GM10266 (cell line): Measurements from ENCODE around the gene NPR1.

Experiments used
- DNase-seq: peaks from one replicate; pipeline ENCODE4 v3.0.0; 2012; ENCODE audit errors: extremely low spot score
- CTCF ChIP-seq: IDR thresholded peaks from 2 replicates; pipeline ENCODE4 v1.5.1; 2012; ENCODE audit warnings: mild to moderate bottlenecking, low read depth; ENCODE audit not compliant: control insufficient read depth, insufficient read depth; ENCODE audit errors: missing control alignments

Gene NPR1

GRCh38 chr1:153734396-153735089 lies 56.1 kb downstream of the NPR1 start:
- DNase-seq, result no peak
- no peak for TF ChIP-seq CTCF

DNA sequence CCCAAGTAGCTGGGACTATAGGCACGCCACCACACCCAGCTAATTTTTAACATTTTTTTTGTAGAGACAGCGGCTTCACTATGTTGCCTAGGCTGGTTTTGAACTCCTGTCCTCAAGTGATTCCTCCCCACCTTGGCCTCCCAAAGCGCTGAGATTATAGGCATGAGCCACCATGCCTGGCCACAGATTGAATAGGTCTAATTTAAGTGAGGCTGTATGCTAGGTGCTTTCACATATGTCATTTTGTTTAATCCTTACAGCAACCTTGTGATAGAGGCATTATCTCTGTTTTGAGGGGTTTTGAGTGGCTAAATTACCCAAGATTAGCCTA lies 56.6 kb downstream of the NPR1 start:
- no peak for TF ChIP-seq CTCF
- DNase-seq, result no peak

DNA sequence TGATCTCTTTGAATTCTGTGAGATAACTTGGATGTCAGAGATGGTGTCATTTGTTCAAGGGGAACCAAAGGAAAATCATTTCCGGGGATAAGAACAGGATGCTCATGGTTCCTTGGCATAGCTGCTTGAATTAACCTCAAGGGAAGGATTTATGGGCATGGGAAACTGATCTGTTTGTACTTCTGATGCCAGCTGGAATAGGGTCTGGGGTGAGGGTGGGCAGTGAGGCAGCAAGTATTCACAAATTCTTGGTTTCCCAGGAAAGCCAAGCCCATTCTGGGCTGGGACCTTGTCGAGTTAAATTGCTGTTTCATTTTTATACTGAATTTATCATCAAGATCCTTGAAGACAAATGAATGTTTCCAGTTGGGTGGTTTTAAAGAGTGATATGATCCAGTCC lies 63.5 kb downstream of the NPR1 start:
- no peak for TF ChIP-seq CTCF
- DNase-seq, result no peak

- peak; percentile 33 for DNase-seq
- no peak for TF ChIP-seq CTCF
These were observed 64.1 kb downstream of the NPR1 start for GRCh38 chr1:153742411-153743142.
